ENCODE data around the gene ATP9B.
A peak's percentile ranks its signal among the peaks of the same experiment; 100 is the strongest.
"Not testable (repeated sequence)": the region's sequence is repeated elsewhere in the genome, so short reads cannot be mapped to it uniquely, and the experiment has no call there.

ATP9B gene

DNA sequence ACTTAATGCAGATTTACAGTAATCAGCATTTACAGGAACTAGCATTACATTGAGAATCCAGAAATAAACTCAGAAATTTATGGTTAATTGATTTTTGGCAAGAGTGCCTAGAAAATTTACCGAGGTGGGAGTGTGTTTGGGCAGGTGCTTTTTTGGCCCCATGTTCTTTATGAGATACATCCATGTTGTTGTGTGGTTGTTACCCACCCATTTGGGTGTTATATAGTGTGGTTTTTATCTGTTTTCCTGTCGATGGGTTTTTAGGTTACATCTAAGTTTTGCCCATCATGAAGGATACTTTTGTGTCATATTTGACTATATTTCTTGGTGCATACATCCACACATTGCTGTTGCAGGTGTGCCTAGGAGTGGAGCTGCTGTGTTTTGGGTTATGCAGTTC lies 82.0 kb downstream of the ATP9B start:
- DNase-seq: no peak

GRCh38 chr18:79156327-79156726 lies 87.1 kb downstream of the ATP9B start:
- DNase-seq: no peak

DNA sequence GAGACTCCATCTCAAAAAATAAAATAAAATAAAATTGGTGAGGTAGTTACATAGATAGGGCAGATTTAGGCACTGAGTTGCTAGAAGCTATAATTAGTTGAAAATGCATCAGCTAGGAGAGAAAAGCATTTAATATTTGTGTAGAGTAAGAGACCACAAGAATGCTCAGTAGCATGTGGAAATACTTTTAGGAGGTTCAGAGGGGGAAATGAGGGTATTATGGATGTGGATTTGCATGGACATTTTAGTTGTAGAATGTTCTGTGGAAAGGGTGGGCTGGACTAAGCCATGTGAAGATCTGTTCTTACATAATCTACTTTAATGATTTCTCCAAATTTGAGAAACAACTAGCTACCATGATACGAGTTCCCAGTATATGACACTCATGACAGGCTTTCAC lies 95.5 kb downstream of the ATP9B start:
- DNase-seq: no peak

GRCh38 chr18:79166702-79167101 lies 97.5 kb downstream of the ATP9B start:
- no peak for DNase-seq

DNA sequence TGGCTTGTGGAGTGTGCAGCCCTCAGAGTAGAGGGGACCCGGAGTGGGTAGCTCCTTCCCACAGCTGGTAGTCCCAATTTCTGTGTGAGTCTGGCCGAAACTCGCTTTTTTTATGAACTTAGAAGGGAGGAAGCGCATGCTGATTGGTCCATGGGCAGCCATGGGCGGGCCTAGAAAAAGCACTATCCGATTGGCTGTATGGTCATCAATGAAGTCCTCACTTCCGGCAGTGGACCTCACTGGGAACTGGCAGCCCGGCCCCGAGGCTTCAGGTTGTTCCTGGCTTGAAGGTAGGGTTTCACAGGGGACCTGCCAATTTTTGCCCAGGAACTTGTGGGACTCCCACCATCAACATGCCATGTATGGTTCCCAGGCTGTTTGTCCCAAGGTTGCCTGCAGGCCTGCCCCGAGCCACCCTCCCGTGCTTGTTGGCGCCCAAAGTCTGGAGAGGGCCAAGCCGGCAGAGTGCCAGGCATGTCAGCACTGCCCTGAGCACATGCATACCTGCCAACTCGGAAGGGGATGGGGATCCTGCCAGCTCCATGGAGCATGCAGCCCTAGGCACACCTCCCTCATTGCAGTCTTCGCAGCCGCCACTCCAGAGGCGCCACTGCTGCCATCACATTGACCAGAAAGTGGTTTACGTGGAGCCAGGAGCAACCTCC lies 98.5 kb downstream of the ATP9B start:
- no peak for DNase-seq

DNA sequence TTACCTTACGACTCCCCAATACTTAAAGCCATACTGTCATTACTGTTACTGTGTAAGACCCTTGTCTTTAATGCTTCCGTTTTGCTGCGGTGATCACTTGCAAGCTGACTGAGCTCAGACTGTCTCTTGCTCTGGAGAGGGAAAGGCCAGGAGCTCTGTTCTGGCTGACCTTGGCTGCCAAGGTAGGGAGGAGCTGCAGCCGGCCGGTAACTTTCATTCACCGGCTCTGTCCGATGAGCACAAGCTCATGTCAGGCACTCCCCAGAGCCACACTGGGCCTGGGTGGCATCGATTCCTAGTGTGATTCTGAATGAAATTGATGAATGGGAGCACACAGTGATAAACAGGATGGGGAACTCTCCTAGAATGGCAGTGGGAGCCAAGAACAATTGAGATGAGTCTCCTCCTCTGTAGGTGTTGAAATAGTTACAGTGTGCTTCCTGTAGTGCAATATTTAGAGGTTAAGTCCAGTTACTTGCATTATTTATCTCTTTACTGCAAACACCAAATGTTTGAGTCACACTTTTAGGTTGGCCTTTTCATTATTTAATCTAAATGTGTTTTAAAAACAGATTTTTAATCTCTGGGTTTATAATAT lies 100.9 kb downstream of the ATP9B start:
- DNase-seq: no peak

GRCh38 chr18:79172331-79172730 lies 103.1 kb downstream of the ATP9B start:
- DNase-seq: not testable (repeated sequence)

DNA sequence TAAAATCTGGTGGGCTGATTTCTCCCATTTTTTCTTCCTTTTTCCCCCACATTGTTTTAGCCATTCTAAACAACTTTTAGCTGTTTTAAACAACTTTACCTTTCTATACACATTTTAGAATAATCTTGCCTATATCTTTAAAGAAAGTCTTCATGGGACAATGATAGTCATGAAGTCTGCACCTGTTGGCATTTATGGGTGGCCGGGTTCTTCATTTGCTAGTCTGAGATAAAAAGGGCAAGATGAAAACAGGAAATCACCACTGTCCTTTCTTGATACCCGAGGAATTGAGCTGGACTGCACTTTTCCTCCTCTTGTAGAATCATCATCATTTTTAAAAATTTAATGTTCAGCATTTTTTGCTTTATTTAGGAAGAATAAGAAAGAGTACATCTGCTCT lies 104.5 kb downstream of the ATP9B start:
- no peak for DNase-seq

GRCh38 chr18:79178113-79178531 lies 108.9 kb downstream of the ATP9B start:
- DNase-seq: no peak

GRCh38 chr18:79182047-79182713 lies 113.0 kb downstream of the ATP9B start:
- no peak for DNase-seq

DNA sequence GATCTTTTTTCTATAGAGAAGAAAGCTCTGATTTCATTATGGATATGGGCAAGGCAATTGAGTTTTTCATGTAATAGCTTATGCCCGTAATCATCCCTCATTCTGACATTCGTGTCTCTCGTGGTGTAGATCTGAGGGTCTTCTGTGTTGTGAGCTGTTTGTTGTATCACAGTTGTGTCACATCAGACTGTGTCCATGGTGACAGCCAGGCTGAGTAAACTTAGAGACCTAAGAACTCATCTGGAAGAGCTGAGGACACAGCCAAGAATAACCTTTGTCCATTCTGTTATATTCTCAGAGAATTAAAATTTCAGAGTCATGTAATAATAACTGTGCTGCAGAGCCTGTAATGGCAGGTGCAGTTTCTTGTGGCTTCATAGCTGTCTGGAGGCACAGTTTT lies 116.5 kb downstream of the ATP9B start:
- DNase-seq: no peak

- no peak for DNase-seq
Measured at GRCh38 chr18:79186649-79187048, 117.5 kb downstream of the ATP9B start.

GRCh38 chr18:79187532-79188277 lies 118.5 kb downstream of the ATP9B start:
- DNase-seq: no peak

DNA sequence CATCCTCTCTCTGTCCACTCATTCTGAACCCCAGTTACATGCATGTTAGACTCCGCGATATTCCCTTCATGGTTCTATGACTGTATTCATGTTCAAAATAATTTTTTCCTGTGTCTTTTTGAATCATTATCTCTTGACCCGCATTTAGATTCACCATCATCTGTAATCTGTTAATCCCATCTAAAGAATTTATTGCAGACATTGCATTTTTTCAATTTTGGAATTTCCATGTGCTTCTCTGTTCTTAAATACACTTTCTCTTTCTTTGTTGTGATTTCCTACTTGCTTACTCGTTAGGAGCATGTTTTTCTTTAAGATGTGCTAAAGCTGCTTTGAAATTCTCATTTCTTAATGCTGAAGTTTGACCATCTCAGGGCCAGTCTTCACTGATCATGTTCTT lies 122.2 kb downstream of the ATP9B start:
- no peak for DNase-seq

GRCh38 chr18:79191956-79192355 lies 122.8 kb downstream of the ATP9B start:
- peak; percentile 4 for DNase-seq

DNA sequence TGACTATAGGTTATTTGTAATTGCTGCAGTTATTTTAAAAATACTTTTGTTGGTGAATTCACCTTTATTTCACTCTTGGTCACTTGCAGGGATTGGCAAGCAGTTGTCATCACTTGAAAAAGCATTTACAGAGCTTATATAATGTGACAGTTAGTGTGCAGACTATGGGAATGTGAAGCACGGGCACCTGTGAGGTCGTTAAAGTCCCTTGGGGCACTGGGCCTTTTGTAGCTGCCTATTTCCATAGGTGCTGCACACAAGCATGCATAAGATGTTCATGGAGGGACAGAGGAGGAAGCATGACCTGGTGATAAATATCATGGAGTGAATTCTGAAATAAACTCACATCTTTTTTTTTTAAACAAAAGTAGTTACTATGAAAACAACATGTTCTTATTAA lies 124.6 kb downstream of the ATP9B start:
- no peak for DNase-seq

- DNase-seq: no peak
Measured at GRCh38 chr18:79195716-79196683, 126.8 kb downstream of the ATP9B start.

DNA sequence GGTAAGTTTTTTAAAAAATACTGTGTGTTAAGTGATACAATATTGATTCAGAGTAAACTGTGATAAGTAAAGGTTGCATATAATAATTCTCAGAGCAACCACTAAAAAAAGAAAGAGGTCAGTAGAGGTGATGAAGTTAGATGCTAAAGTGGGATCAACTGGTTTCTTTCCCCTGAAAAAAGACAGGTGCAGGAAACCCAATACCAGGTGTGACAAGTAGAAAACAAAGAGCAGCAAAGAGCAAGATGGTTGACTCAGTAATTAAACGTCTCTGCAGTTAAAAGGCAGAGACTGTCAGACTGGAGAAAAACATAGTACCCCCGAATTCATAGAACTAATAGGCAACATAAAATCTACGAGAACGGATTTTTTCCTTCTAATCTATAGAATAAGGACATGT lies 128.3 kb downstream of the ATP9B start:
- DNase-seq: no peak

- no peak for DNase-seq
Measured at GRCh38 chr18:79199691-79200374, 130.6 kb downstream of the ATP9B start.

- DNase-seq: no peak
Measured at GRCh38 chr18:79200546-79201268, 131.5 kb downstream of the ATP9B start.

GRCh38 chr18:79203017-79203605 lies 133.9 kb downstream of the ATP9B start:
- no peak for DNase-seq
